ENCODE measurements around the gene C21orf91. TPM values are rescaled to one million over a fixed set of nuclear protein-coding genes. Genes with fewer than 3 reads are reported as not detected.

The C21orf91 gene
- total RNA-seq, 1 donor from 2014 or later = 35.8 TPM

- TF ChIP-seq CTCF (conservative IDR thresholded peaks at IDR 0.05) = no peak
- DNase-seq (ENCODE audit: extremely low spot score, unreplicated experiment) = no peak
Observed at GRCh38 chr21:17828223-17828622, 9.1 kb upstream of the C21orf91 start.

GRCh38 chr21:17823846-17824245 is 4.7 kb upstream of the C21orf91 start:
- no peak for DNase-seq (ENCODE audit: extremely low spot score, unreplicated experiment)
- Mint-ChIP-seq H3K4me3 (no peak overlapping the region), H3K27me3 (peaks cover 15% of the 10 kb centered on the region)

More at GRCh38 chr21:17828223-17828622, 9.1 kb upstream of the C21orf91 start:
- Mint-ChIP-seq H3K4me3 (no peak overlapping the region), H3K36me3 (no peaks in the 10 kb centered on the region), H3K9me3 (peaks cover 4% of the 10 kb centered on the region), H3K27me3 (peaks cover 8% of the 10 kb centered on the region), H3K27ac (no peak overlapping the region), H3K4me1 (ENCODE audit: unreplicated experiment) (no peaks in the 10 kb centered on the region)

GRCh38 chr21:17821121-17821520 is 2.0 kb upstream of the C21orf91 start:
- Mint-ChIP-seq H3K36me3 (no peaks in the 10 kb centered on the region), H3K27ac (no peak overlapping the region), H3K9me3 (no peaks in the 10 kb centered on the region), H3K4me3 (peak overlapping the region; percentile 38), H3K4me1 (ENCODE audit: unreplicated experiment) (peaks cover 12% of the 10 kb centered on the region), H3K27me3 (peaks cover 11% of the 10 kb centered on the region)
- no peak for DNase-seq (ENCODE audit: extremely low spot score, unreplicated experiment)
- TF ChIP-seq CTCF (conservative IDR thresholded peaks at IDR 0.05) = no peak

More at GRCh38 chr21:17823846-17824245, 4.7 kb upstream of the C21orf91 start:
- peaks cover 6% of the 10 kb centered on the region for H3K4me1 Mint-ChIP-seq (ENCODE audit: unreplicated experiment)
- H3K9me3 Mint-ChIP-seq = no peaks in the 10 kb centered on the region
- H3K27ac Mint-ChIP-seq = no peak overlapping the region
- no peak for TF ChIP-seq CTCF (conservative IDR thresholded peaks at IDR 0.05)
- H3K36me3 Mint-ChIP-seq = no peaks in the 10 kb centered on the region

GRCh38 chr21:17819877-17820229 is 697 bp upstream of the C21orf91 start:
- H3K27ac Mint-ChIP-seq = peak overlapping the region; percentile 98
- no peak for TF ChIP-seq CTCF (conservative IDR thresholded peaks at IDR 0.05)
- no peaks in the 10 kb centered on the region for H3K36me3 Mint-ChIP-seq
- H3K9me3 Mint-ChIP-seq = no peaks in the 10 kb centered on the region
- DNase-seq (ENCODE audit: extremely low spot score, unreplicated experiment) = no peak
- peaks cover 12% of the 10 kb centered on the region for H3K4me1 Mint-ChIP-seq (ENCODE audit: unreplicated experiment)
- H3K27me3 Mint-ChIP-seq = peaks cover 11% of the 10 kb centered on the region
- H3K4me3 Mint-ChIP-seq = peak overlapping the region; percentile 95

GRCh38 chr21:17818186-17819113 is 706 bp downstream of the C21orf91 start:
- TF ChIP-seq CTCF (conservative IDR thresholded peaks at IDR 0.05) = no peak
- Mint-ChIP-seq H3K4me1 (ENCODE audit: unreplicated experiment) (peaks cover 12% of the 10 kb centered on the region), H3K27me3 (peaks cover 11% of the 10 kb centered on the region), H3K36me3 (peaks cover 8% of the 10 kb centered on the region), H3K4me3 (peak overlapping the region; percentile 97), H3K9me3 (no peaks in the 10 kb centered on the region), H3K27ac (peak overlapping the region; percentile 93)
- DNase-seq (ENCODE audit: extremely low spot score, unreplicated experiment) = peak; percentile 74
